Suprapubic skin (tissue), 4 donors: ENCODE measurements around the gene GALNT2. TPM values are rescaled to one million over a fixed set of nuclear protein-coding genes. Genes with fewer than 3 reads are reported as not detected.

ENCODE experiments used
- DNase-seq, 2 donors: peaks; one replicate each; pipeline ENCODE4 v3.0.0-alpha.2; 2019; ENCODE audit warnings: low spot score in 2 of 2
- H3K27ac ChIP-seq: fragments of 200-600 bp; sonication (generic); one replicate; pipeline ENCODE4 v1.5.1; 2019
- H3K27me3 ChIP-seq: fragments of 200-600 bp; sonication (generic); one replicate; pipeline ENCODE4 v1.5.1; 2019
- H3K36me3 ChIP-seq: fragments of 200-600 bp; sonication (generic); one replicate; pipeline ENCODE4 v1.5.1; 2019
- H3K4me1 ChIP-seq: fragments of 200-600 bp; sonication (generic); one replicate; pipeline ENCODE4 v1.5.1; 2019
- H3K4me3 ChIP-seq: fragments of 200-600 bp; sonication (generic); one replicate; pipeline ENCODE4 v1.5.1; 2019; ENCODE audit warnings: mild to moderate bottlenecking
- H3K9me3 ChIP-seq: fragments of 200-600 bp; sonication (generic); one replicate; pipeline ENCODE4 v1.5.1; 2019
- CTCF ChIP-seq, 2 donors: fragments of 200-600 bp in 1 of 2; fragments of 450-650 bp in 1 of 2; sonication (generic) in 1 of 2; IDR thresholded peaks; one replicate each; pipeline ENCODE4 v1.5.1; 2016 to 2019; ENCODE audit warnings: antibody characterized with exemption in 2 of 2, mild to moderate bottlenecking in 1 of 2, moderate library complexity in 1 of 2
- EP300 ChIP-seq: sonication (generic); formaldehyde crosslinking; IDR thresholded peaks from one replicate; pipeline ENCODE4 v1.6.1; 2017; ENCODE audit warnings: antibody characterized with exemption
- POLR2A ChIP-seq, 2 donors: fragments of 450-650 bp; IDR thresholded peaks; one replicate each; pipeline ENCODE4 v1.6.1; 2017; ENCODE audit warnings: antibody characterized with exemption in 2 of 2, mild to moderate bottlenecking in 2 of 2, moderate library complexity in 2 of 2
- POLR2AphosphoS5 ChIP-seq, 3 donors: sonication (generic); formaldehyde crosslinking; IDR thresholded peaks; one replicate each; pipeline ENCODE4 v1.6.1; 2017; ENCODE audit warnings: antibody characterized with exemption in 3 of 3
- WGBS: methylation state at CpG from one replicate; pipeline ENCODE4 v1.1.5; 2018; 5-methylcytosine and 5-hydroxymethylcytosine counted together
- total RNA-seq, 4 donors: library from RNA; depleted of rRNA; stranded (reverse); fragments of >200 nt; gene quantifications; one replicate each; pipeline ENCODE4 v1.1.0, GENCODE V29; 2016

GALNT2 gene
- total RNA-seq, 4 donors from 2014 or later, result 24.1 to 40.2 (median 36.4) TPM

- peaks cover 10% of the 10 kb centered on the region for H3K4me1 ChIP-seq
These were observed 92.5 kb downstream of the GALNT2 start for GRCh38 chr1:230159580-230159979.

GRCh38 chr1:230160957-230161771 lies 94.1 kb downstream of the GALNT2 start:
- no peaks in the 10 kb centered on the region for H3K9me3 ChIP-seq
- H3K27me3 ChIP-seq, result no peaks in the 10 kb centered on the region
- TF ChIP-seq POLR2AphosphoS5 (IDR thresholded peaks at IDR 0.05) (no peak), CTCF (IDR thresholded peaks at IDR 0.05) (no peak), EP300 (no peak), POLR2A (IDR thresholded peaks at IDR 0.05) (no peak)
- H3K4me3 ChIP-seq, result no peak overlapping the region
- H3K27ac ChIP-seq, result no peak overlapping the region
- H3K4me1 ChIP-seq, result peaks cover 10% of the 10 kb centered on the region
- 83% methylated on average over 7 of the region's 8 CpGs for WGBS
- DNase-seq, result no peak
- no peaks in the 10 kb centered on the region for H3K36me3 ChIP-seq

More at GRCh38 chr1:230159580-230159979, 92.5 kb downstream of the GALNT2 start:
- no peaks in the 10 kb centered on the region for H3K27me3 ChIP-seq
- no peak overlapping the region for H3K27ac ChIP-seq
- WGBS, result 91% methylated on average over 5 of the region's 6 CpGs
- DNase-seq, result peak in 1 of 2 donors; percentile 46
- H3K4me3 ChIP-seq, result no peak overlapping the region
- H3K9me3 ChIP-seq, result no peaks in the 10 kb centered on the region
- TF ChIP-seq POLR2A (IDR thresholded peaks at IDR 0.05), result no peak
- TF ChIP-seq POLR2AphosphoS5 (IDR thresholded peaks at IDR 0.05), result no peak
- TF ChIP-seq CTCF (IDR thresholded peaks at IDR 0.05), result no peak
- TF ChIP-seq EP300, result no peak
- no peaks in the 10 kb centered on the region for H3K36me3 ChIP-seq

GRCh38 chr1:230163205-230163604 lies 96.2 kb downstream of the GALNT2 start:
- peaks cover 7% of the 10 kb centered on the region for H3K4me1 ChIP-seq

GRCh38 chr1:230163719-230164118 lies 96.7 kb downstream of the GALNT2 start:
- Histone ChIP-seq H3K27me3 (no peaks in the 10 kb centered on the region), H3K4me3 (no peak overlapping the region), H3K9me3 (no peaks in the 10 kb centered on the region), H3K27ac (peak overlapping the region; percentile 11), H3K36me3 (no peaks in the 10 kb centered on the region), H3K4me1 (peaks cover 2% of the 10 kb centered on the region)
- WGBS, result 91% methylated on average over 3 of the region's 3 CpGs
- no peak for DNase-seq
- TF ChIP-seq CTCF (IDR thresholded peaks at IDR 0.05), result no peak
- no peak for TF ChIP-seq POLR2A (IDR thresholded peaks at IDR 0.05)
- TF ChIP-seq POLR2AphosphoS5 (IDR thresholded peaks at IDR 0.05), result no peak

More at GRCh38 chr1:230163205-230163604, 96.2 kb downstream of the GALNT2 start:
- Histone ChIP-seq H3K36me3 (no peaks in the 10 kb centered on the region), H3K27ac (no peak overlapping the region), H3K27me3 (no peaks in the 10 kb centered on the region), H3K9me3 (no peaks in the 10 kb centered on the region), H3K4me3 (no peak overlapping the region)
- 80% methylated on average over 6 of the region's 6 CpGs for WGBS
- no peak for TF ChIP-seq POLR2AphosphoS5 (IDR thresholded peaks at IDR 0.05)
- TF ChIP-seq EP300, result no peak
- TF ChIP-seq POLR2A (IDR thresholded peaks at IDR 0.05), result no peak
- TF ChIP-seq CTCF (IDR thresholded peaks at IDR 0.05), result no peak
- no peak for DNase-seq

- peaks cover 4% of the 10 kb centered on the region for H3K4me1 ChIP-seq
- no peaks in the 10 kb centered on the region for H3K9me3 ChIP-seq
- no peak for DNase-seq
- TF ChIP-seq POLR2AphosphoS5 (IDR thresholded peaks at IDR 0.05), result no peak
- TF ChIP-seq EP300, result no peak
- TF ChIP-seq CTCF (IDR thresholded peaks at IDR 0.05), result no peak
- TF ChIP-seq POLR2A (IDR thresholded peaks at IDR 0.05), result no peak
- no peak overlapping the region for H3K27ac ChIP-seq
- no peak overlapping the region for H3K4me3 ChIP-seq
- WGBS, result 95% methylated on average over 4 of the region's 4 CpGs
- H3K36me3 ChIP-seq, result no peaks in the 10 kb centered on the region
- H3K27me3 ChIP-seq, result no peaks in the 10 kb centered on the region
These were observed 98.5 kb downstream of the GALNT2 start for GRCh38 chr1:230165536-230165935.
